HepG2 (cell line): ENCODE data around the gene FGFR3. TPM values are rescaled to one million over a fixed set of nuclear protein-coding genes. Genes with fewer than 3 reads are reported as not detected.

Experiments
- EEA1 ChIP-seq: sonication (generic); formaldehyde crosslinking; IDR thresholded peaks from 2 replicates; pipeline ENCODE4 v1.5.1; 2020; ENCODE audit warnings: mild to moderate bottlenecking, missing genetic modification reagents, borderline replicate concordance
- MBD4 ChIP-seq: IDR thresholded peaks from 2 replicates; pipeline ENCODE4 v1.6.1; 2012; ENCODE audit warnings: low read length, inconsistent platforms, borderline replicate concordance
- RNF2 ChIP-seq: fragments of 450-650 bp; conservative IDR thresholded peaks from 2 replicates; pipeline ENCODE4 v1.6.1; 2016; ENCODE audit warnings: low read depth
- SMARCC2 ChIP-seq: fragments of 450-650 bp; IDR thresholded peaks from 2 replicates; pipeline ENCODE4 v1.6.1; 2017; ENCODE audit warnings: antibody characterized with exemption, mild to moderate bottlenecking
- SMC3 ChIP-seq: IDR thresholded peaks from 2 replicates; pipeline ENCODE4 v1.6.1; 2011; ENCODE audit warnings: low read length, improper control_type of control experiment
- ZBTB40 ChIP-seq, 2 experiments: fragments of 450-650 bp in 1 of 2; sonication (generic) in 1 of 2; formaldehyde crosslinking in 1 of 2; IDR thresholded peaks; 2 replicates each; pipeline versions ENCODE4 v1.6.1 to v1.8.0; 2016 to 2022; ENCODE audit warnings: antibody characterized with exemption in 1 of 2, mild to moderate bottlenecking in 1 of 2, missing genetic modification reagents in 1 of 2
- ZBTB7B ChIP-seq: sonication (generic); formaldehyde crosslinking; IDR thresholded peaks from 2 replicates; pipeline ENCODE4 v1.4.0; 2020; ENCODE audit warnings: missing genetic modification reagents
- ZFX ChIP-seq: sonication (generic); formaldehyde crosslinking; IDR thresholded peaks from 2 replicates; pipeline ENCODE4 v1.4.0; 2020; ENCODE audit warnings: mild to moderate bottlenecking, low read depth, missing genetic modification reagents, moderate library complexity
- ZNF143 ChIP-seq: sonication (generic); formaldehyde crosslinking; IDR thresholded peaks from 2 replicates; pipeline ENCODE4 v1.4.0; 2020; ENCODE audit warnings: missing genetic modification reagents
- ZNF580 ChIP-seq: IDR thresholded peaks from 2 replicates; pipeline ENCODE4 v1.6.1; 2016; ENCODE audit warnings: low read depth, borderline replicate concordance
- polyA plus RNA-seq, 8 experiments: library from polyadenylated mRNA; depleted of rRNA in 3 of 8; stranded (reverse) in 7 of 8; unstranded in 1 of 8; fragments of >200 nt; fragmentation: Illumina TruSeq in 4 of 8; extraction: Trizol in 4 of 8; gene quantifications; 2 replicates each; pipeline versions ENCODE4 v1.2.1 to v1.2.3, GENCODE V29; 2011 to 2016; ENCODE audit warnings: low read depth in 4 of 8, missing spikeins in 1 of 8, mixed read lengths in 1 of 8; ENCODE audit not compliant: insufficient read depth in 1 of 8
- total RNA-seq, 5 experiments: library from RNA; depleted of rRNA; stranded (reverse); fragments of >200 nt; fragmentation: Illumina TruSeq; extraction: Trizol; gene quantifications; 2 replicates each; pipeline ENCODE4 v1.2.3, GENCODE V29; 2016; ENCODE audit warnings: low read depth in 1 of 5
- TF ChIP-seq, protein P1 (sequence below): sonication (generic); formaldehyde crosslinking; IDR thresholded peaks from 2 replicates; pipeline ENCODE4 v1.9.0; 2021; ENCODE audit warnings: missing genetic modification reagents, mild to moderate bottlenecking, borderline replicate concordance
- TF ChIP-seq, protein P2 (sequence below): sonication (generic); formaldehyde crosslinking; IDR thresholded peaks from 2 replicates; pipeline ENCODE4 v1.4.0; 2020; ENCODE audit warnings: missing genetic modification reagents

The FGFR3 gene
- total and polyA plus RNA-seq, 2 of the 13 experiments (the other 11 are each of a cell fraction or from before 2014, with no cell fraction given) = 103 to 109 TPM

- TF ChIP-seq ZNF580 (CRISPR knock-in tag) = no peak
- TF ChIP-seq, protein P1, sequence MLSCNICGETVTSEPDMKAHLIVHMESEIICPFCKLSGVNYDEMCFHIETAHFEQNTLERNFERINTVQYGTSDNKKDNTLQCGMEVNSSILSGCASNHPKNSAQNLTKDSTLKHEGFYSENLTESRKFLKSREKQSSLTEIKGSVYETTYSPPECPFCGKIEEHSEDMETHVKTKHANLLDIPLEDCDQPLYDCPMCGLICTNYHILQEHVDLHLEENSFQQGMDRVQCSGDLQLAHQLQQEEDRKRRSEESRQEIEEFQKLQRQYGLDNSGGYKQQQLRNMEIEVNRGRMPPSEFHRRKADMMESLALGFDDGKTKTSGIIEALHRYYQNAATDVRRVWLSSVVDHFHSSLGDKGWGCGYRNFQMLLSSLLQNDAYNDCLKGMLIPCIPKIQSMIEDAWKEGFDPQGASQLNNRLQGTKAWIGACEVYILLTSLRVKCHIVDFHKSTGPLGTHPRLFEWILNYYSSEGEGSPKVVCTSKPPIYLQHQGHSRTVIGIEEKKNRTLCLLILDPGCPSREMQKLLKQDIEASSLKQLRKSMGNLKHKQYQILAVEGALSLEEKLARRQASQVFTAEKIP (CRISPR knock-in tag) = no peak
- TF ChIP-seq, protein P2, sequence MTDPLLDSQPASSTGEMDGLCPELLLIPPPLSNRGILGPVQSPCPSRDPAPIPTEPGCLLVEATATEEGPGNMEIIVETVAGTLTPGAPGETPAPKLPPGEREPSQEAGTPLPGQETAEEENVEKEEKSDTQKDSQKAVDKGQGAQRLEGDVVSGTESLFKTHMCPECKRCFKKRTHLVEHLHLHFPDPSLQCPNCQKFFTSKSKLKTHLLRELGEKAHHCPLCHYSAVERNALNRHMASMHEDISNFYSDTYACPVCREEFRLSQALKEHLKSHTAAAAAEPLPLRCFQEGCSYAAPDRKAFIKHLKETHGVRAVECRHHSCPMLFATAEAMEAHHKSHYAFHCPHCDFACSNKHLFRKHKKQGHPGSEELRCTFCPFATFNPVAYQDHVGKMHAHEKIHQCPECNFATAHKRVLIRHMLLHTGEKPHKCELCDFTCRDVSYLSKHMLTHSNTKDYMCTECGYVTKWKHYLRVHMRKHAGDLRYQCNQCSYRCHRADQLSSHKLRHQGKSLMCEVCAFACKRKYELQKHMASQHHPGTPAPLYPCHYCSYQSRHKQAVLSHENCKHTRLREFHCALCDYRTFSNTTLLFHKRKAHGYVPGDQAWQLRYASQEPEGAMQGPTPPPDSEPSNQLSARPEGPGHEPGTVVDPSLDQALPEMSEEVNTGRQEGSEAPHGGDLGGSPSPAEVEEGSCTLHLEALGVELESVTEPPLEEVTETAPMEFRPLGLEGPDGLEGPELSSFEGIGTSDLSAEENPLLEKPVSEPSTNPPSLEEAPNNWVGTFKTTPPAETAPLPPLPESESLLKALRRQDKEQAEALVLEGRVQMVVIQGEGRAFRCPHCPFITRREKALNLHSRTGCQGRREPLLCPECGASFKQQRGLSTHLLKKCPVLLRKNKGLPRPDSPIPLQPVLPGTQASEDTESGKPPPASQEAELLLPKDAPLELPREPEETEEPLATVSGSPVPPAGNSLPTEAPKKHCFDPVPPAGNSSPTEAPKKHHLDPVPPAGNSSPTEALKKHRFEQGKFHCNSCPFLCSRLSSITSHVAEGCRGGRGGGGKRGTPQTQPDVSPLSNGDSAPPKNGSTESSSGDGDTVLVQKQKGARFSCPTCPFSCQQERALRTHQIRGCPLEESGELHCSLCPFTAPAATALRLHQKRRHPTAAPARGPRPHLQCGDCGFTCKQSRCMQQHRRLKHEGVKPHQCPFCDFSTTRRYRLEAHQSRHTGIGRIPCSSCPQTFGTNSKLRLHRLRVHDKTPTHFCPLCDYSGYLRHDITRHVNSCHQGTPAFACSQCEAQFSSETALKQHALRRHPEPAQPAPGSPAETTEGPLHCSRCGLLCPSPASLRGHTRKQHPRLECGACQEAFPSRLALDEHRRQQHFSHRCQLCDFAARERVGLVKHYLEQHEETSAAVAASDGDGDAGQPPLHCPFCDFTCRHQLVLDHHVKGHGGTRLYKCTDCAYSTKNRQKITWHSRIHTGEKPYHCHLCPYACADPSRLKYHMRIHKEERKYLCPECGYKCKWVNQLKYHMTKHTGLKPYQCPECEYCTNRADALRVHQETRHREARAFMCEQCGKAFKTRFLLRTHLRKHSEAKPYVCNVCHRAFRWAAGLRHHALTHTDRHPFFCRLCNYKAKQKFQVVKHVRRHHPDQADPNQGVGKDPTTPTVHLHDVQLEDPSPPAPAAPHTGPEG = no peak
- TF ChIP-seq RNF2 = no peak
- TF ChIP-seq ZBTB7B (CRISPR knock-in tag) = peak; percentile 92
- peak; percentile 75 for TF ChIP-seq ZFX (CRISPR knock-in tag)
- no peak for TF ChIP-seq MBD4
- no peak for TF ChIP-seq ZBTB40 (IDR thresholded peaks at IDR 0.05)
- no peak for TF ChIP-seq ZBTB40 (CRISPR knock-in tag; IDR thresholded peaks at IDR 0.05)
- TF ChIP-seq SMARCC2 = no peak
- TF ChIP-seq ZNF143 = no peak
- peak; percentile 29; the same call in 1 of the 2 replicates for TF ChIP-seq SMC3
- no peak for TF ChIP-seq EEA1
Observed at GRCh38 chr4:1802151-1802715, 9.1 kb downstream of the FGFR3 start (continued).
